Vagina (tissue), 2 donors: Measurements from ENCODE around the gene RFX2.

Experiments used
- CTCF ChIP-seq, 3 experiments: fragments of 450-650 bp in 2 of 3; fragments of 200-600 bp in 1 of 3; sonication (generic) in 1 of 3; IDR thresholded peaks; one replicate each; pipeline ENCODE4 v1.5.1; 2017 to 2019; ENCODE audit warnings: antibody characterized with exemption in 3 of 3, mild to moderate bottlenecking in 2 of 3, moderate library complexity in 2 of 3
- POLR2A ChIP-seq, 2 donors: fragments of 450-650 bp; IDR thresholded peaks; one replicate each; pipeline ENCODE4 v1.6.1; 2017; ENCODE audit warnings: antibody characterized with exemption in 2 of 2, mild to moderate bottlenecking in 2 of 2, moderate library complexity in 2 of 2
- POLR2AphosphoS5 ChIP-seq, 2 donors: sonication (generic); formaldehyde crosslinking; IDR thresholded peaks; one replicate each; pipeline ENCODE4 v1.9.0; 2017; ENCODE audit warnings: antibody characterized with exemption in 2 of 2, mild to moderate bottlenecking in 2 of 2, low read depth in 1 of 2; ENCODE audit not compliant: insufficient read depth in 1 of 2

GRCh38 chr19:6021878-6022569 is 88.3 kb downstream of the RFX2 start:
- TF ChIP-seq CTCF (IDR thresholded peaks at IDR 0.05) (peak; percentile 46 to 67 (median 50)), POLR2A (IDR thresholded peaks at IDR 0.05) (no peak), POLR2AphosphoS5 (IDR thresholded peaks at IDR 0.05; ENCODE audit: insufficient read depth in 1 of 2, low read depth in 1 of 2) (no peak)
